GM06990 (cell line): Measurements from ENCODE around the gene GPN2.

Source experiments
- DNase-seq: peaks from one replicate; pipeline ENCODE4 v3.0.0-alpha.2; 2011; ENCODE audit not compliant: insufficient read length; ENCODE audit errors: extremely low read depth
- H3K27me3 ChIP-seq: replicated peaks from 2 replicates; pipeline ENCODE4 v1.6.0; 2011; ENCODE audit warnings: low read length; ENCODE audit not compliant: control insufficient read depth, insufficient read depth
- H3K36me3 ChIP-seq: 2 replicates; pipeline ENCODE4 v1.5.1; 2011; ENCODE audit warnings: low read length; ENCODE audit not compliant: control insufficient read depth, insufficient read depth
- H3K4me3 ChIP-seq: replicated peaks from 2 replicates; pipeline ENCODE4 v1.5.1; 2011; ENCODE audit warnings: low read depth, mild to moderate bottlenecking, control low read depth, low read length
- TF ChIP-seq, protein P1 (sequence below): IDR thresholded peaks from 2 replicates; pipeline ENCODE4 v1.5.1; 2011; ENCODE audit warnings: low read length, control low read depth, mild to moderate bottlenecking, inconsistent platforms; ENCODE audit not compliant: insufficient read depth, poor library complexity, severe bottlenecking

The GPN2 gene

GRCh38 chr1:26831059-26831458 is 59.0 kb downstream of the GPN2 start:
- TF ChIP-seq, protein P1, sequence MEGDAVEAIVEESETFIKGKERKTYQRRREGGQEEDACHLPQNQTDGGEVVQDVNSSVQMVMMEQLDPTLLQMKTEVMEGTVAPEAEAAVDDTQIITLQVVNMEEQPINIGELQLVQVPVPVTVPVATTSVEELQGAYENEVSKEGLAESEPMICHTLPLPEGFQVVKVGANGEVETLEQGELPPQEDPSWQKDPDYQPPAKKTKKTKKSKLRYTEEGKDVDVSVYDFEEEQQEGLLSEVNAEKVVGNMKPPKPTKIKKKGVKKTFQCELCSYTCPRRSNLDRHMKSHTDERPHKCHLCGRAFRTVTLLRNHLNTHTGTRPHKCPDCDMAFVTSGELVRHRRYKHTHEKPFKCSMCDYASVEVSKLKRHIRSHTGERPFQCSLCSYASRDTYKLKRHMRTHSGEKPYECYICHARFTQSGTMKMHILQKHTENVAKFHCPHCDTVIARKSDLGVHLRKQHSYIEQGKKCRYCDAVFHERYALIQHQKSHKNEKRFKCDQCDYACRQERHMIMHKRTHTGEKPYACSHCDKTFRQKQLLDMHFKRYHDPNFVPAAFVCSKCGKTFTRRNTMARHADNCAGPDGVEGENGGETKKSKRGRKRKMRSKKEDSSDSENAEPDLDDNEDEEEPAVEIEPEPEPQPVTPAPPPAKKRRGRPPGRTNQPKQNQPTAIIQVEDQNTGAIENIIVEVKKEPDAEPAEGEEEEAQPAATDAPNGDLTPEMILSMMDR: no peak
- Histone ChIP-seq H3K4me3 (no peak overlapping the region), H3K36me3 (peaks cover 20% of the 10 kb centered on the region), H3K27me3 (no peaks in the 10 kb centered on the region)
- no peak for DNase-seq

GRCh38 chr1:26829184-26829911 is 60.7 kb downstream of the GPN2 start:
- DNase-seq: no peak
- TF ChIP-seq, protein P1: no peak
- H3K36me3 ChIP-seq: peaks cover 13% of the 10 kb centered on the region
- no peaks in the 10 kb centered on the region for H3K27me3 ChIP-seq
- H3K4me3 ChIP-seq: peak overlapping the region; percentile 88

GRCh38 chr1:26828411-26828991 is 61.6 kb downstream of the GPN2 start:
- peak; percentile 26 for DNase-seq
- Histone ChIP-seq H3K4me3 (peak overlapping the region; percentile 88), H3K27me3 (no peaks in the 10 kb centered on the region), H3K36me3 (peaks cover 8% of the 10 kb centered on the region)
- TF ChIP-seq, protein P1: no peak

DNA sequence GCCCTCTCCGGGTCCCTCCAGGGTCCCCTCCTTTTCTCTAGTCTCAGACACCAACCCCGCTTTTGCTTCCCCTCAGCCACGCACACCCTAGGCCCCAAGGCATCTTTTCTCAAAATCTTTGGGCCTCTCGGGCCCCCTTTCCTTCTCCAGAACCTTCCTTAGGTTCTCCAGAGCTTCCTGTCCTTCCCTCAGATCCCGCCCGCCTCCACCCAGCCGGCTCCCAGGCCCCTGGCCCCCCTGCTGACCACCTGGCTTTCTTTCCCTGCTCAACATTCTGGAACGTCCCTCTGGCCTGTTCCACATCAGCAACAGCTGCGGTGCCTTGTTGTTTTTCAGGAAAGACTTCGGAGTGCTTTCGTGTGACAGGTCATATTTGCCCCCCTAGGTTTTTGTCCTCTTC is 62.4 kb downstream of the GPN2 start:
- TF ChIP-seq, protein P1: no peak
- Histone ChIP-seq H3K36me3 (peaks cover 6% of the 10 kb centered on the region; the same call in 1 of the 2 replicates), H3K27me3 (no peaks in the 10 kb centered on the region), H3K4me3 (peak overlapping the region; percentile 88)
- DNase-seq: no peak

DNA sequence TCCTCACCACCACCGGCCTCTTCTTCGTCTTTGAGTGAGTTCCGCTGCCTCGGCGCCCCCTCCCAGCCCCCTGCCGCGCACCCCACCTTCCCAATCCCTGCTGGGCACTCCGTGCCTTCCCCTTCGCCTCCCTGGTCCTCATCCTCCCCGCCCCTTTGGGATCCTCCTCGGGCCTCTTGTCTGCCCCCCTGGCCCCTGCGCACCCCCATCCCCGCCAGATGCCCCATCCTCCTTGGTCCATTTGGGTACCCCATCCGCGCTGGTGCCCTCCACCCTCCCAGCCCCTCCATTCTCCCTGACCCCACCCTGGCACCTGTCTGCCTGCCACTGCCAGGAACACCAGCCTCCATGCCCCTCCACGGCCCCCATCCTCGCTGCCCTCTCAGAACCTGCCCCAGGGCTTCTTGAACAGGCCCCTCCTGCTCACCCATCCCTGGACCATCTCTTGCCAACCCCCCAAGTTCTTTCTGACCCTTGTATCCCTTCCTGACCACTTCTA is 62.9 kb downstream of the GPN2 start:
- H3K27me3 ChIP-seq: no peaks in the 10 kb centered on the region

More for the DNA sequence above, 62.9 kb downstream of the GPN2 start:
- Histone ChIP-seq H3K36me3 (peaks cover under 1% of the 10 kb centered on the region; the same call in 1 of the 2 replicates), H3K4me3 (peak overlapping the region; percentile 88)
- TF ChIP-seq, protein P1: no peak
- no peak for DNase-seq
